ENCODE data around the gene ZNF385B. TPM values are rescaled to one million over a fixed set of nuclear protein-coding genes. Genes with fewer than 3 reads are reported as not detected.

The ZNF385B gene
- total RNA-seq, 1 experiment from 2014 or later: 0.77 TPM

DNA sequence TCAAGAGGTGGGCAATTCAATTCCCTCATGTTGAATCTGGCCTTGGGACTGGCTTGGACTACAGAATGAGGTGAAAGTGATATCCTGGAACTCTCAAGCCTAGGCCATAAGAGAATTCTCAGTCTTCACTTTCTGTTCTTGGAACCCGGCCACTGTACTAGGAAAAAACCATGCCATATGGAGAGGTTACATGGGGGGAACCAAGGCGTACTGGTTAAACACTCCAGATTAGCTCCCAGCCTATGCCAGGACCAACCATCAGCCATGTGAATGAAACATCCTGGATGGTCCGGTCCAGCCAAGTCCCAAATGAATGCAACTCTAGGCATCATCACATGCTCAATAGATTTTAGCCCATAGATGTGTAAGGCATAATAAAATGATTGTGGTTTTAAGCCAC, 56.4 kb downstream of the ZNF385B start:
- BruUV-seq (replicated peaks): no TSS peak
- no peak overlapping the region for H3K27ac Mint-ChIP-seq (ENCODE audit: unreplicated experiment)
- intact Hi-C loops (cut with micrococcal nuclease; ENCODE audit: unreplicated experiment): no loop called here

DNA sequence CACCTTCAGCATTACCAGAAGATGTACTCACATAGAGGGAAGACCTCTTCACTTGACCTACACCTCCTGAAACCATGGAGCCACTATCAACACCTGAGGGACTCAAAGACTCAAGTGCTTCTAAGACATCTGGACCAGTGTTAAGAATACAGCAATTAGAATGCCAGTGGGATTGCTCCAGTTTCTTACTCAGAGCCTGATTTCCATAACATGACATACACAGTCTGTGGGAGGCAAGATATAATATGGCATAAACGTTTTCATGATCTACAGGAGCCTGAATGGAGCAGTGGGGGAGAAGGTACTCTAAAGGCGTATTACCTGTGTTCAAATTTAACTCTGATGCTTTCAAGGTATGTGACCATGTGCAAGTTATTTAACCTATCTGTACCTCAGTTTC, 57.2 kb downstream of the ZNF385B start:
- no TSS peak for BruUV-seq (replicated peaks)

More for the DNA sequence above, 56.4 kb downstream of the ZNF385B start:
- no peak overlapping the region for H3K4me3 ChIP-seq (ENCODE audit: low read depth, low read length)
- H3K4me1 ChIP-seq: no peaks in the 10 kb centered on the region
- no peak for DNase-seq
- no peaks in the 10 kb centered on the region for H3K9me3 Mint-ChIP-seq (ENCODE audit: unreplicated experiment)
- H3K36me3 Mint-ChIP-seq (ENCODE audit: insufficient read depth, unreplicated experiment): no peaks in the 10 kb centered on the region
- POLR2A ChIA-PET: no interaction called here
- CTCF ChIA-PET: no interaction called here
- no peaks in the 10 kb centered on the region for H3K4me1 Mint-ChIP-seq (ENCODE audit: low read depth, unreplicated experiment)
- no peaks in the 10 kb centered on the region for H3K36me3 ChIP-seq (ENCODE audit: control insufficient read depth, insufficient read depth, low read length)
- no peak overlapping the region for H3K4me3 Mint-ChIP-seq (ENCODE audit: unreplicated experiment)
- H3K9me3 ChIP-seq: no peaks in the 10 kb centered on the region
- peaks cover 7% of the 10 kb centered on the region for H3K27me3 Mint-ChIP-seq (ENCODE audit: insufficient read depth, unreplicated experiment)
- no peaks in the 10 kb centered on the region for H3K27me3 ChIP-seq (replicated peaks; ENCODE audit: control insufficient read depth, insufficient read depth, low read length)
- TF ChIP-seq, protein P1, sequence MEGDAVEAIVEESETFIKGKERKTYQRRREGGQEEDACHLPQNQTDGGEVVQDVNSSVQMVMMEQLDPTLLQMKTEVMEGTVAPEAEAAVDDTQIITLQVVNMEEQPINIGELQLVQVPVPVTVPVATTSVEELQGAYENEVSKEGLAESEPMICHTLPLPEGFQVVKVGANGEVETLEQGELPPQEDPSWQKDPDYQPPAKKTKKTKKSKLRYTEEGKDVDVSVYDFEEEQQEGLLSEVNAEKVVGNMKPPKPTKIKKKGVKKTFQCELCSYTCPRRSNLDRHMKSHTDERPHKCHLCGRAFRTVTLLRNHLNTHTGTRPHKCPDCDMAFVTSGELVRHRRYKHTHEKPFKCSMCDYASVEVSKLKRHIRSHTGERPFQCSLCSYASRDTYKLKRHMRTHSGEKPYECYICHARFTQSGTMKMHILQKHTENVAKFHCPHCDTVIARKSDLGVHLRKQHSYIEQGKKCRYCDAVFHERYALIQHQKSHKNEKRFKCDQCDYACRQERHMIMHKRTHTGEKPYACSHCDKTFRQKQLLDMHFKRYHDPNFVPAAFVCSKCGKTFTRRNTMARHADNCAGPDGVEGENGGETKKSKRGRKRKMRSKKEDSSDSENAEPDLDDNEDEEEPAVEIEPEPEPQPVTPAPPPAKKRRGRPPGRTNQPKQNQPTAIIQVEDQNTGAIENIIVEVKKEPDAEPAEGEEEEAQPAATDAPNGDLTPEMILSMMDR (IDR thresholded peaks at IDR 0.05; ENCODE audit: insufficient read depth in 1 of 2, low read depth in 1 of 2, low read length in 1 of 2, severe bottlenecking in 1 of 2, unreplicated experiment in 1 of 2): no peak

GRCh38 chr2:179802051-179802882, 59.1 kb downstream of the ZNF385B start:
- no peaks in the 10 kb centered on the region for H3K36me3 Mint-ChIP-seq (ENCODE audit: insufficient read depth, unreplicated experiment)
- no peaks in the 10 kb centered on the region for H3K27me3 ChIP-seq (replicated peaks; ENCODE audit: control insufficient read depth, insufficient read depth, low read length)
- no peaks in the 10 kb centered on the region for H3K36me3 ChIP-seq (ENCODE audit: control insufficient read depth, insufficient read depth, low read length)
- BruUV-seq (replicated peaks): no TSS peak
- POLR2A ChIA-PET: no interaction called here
- no peak for DNase-seq
- no peaks in the 10 kb centered on the region for H3K4me1 Mint-ChIP-seq (ENCODE audit: low read depth, unreplicated experiment)
- no peaks in the 10 kb centered on the region for H3K4me1 ChIP-seq
- intact Hi-C loops (cut with micrococcal nuclease; ENCODE audit: unreplicated experiment): no loop called here
- no peak overlapping the region for H3K27ac Mint-ChIP-seq (ENCODE audit: unreplicated experiment)
- TF ChIP-seq, protein P1 (IDR thresholded peaks at IDR 0.05; ENCODE audit: insufficient read depth in 1 of 2, low read depth in 1 of 2, low read length in 1 of 2, severe bottlenecking in 1 of 2, unreplicated experiment in 1 of 2): no peak
- no peak overlapping the region for H3K4me3 Mint-ChIP-seq (ENCODE audit: unreplicated experiment)
- no peaks in the 10 kb centered on the region for H3K9me3 Mint-ChIP-seq (ENCODE audit: unreplicated experiment)
- no peaks in the 10 kb centered on the region for H3K9me3 ChIP-seq
- peaks cover 10% of the 10 kb centered on the region for H3K27me3 Mint-ChIP-seq (ENCODE audit: insufficient read depth, unreplicated experiment)
- no peak overlapping the region for H3K4me3 ChIP-seq (ENCODE audit: low read depth, low read length)
- CTCF ChIA-PET: no interaction called here

More for the DNA sequence above, 57.2 kb downstream of the ZNF385B start:
- no peak overlapping the region for H3K4me3 ChIP-seq (ENCODE audit: low read depth, low read length)
- Mint-ChIP-seq H3K4me1 (ENCODE audit: low read depth, unreplicated experiment) (no peaks in the 10 kb centered on the region), H3K36me3 (ENCODE audit: insufficient read depth, unreplicated experiment) (no peaks in the 10 kb centered on the region), H3K27ac (ENCODE audit: unreplicated experiment) (no peak overlapping the region), H3K9me3 (ENCODE audit: unreplicated experiment) (no peaks in the 10 kb centered on the region), H3K4me3 (ENCODE audit: unreplicated experiment) (no peak overlapping the region), H3K27me3 (ENCODE audit: insufficient read depth, unreplicated experiment) (peaks cover 7% of the 10 kb centered on the region)
- ChIA-PET CTCF (no interaction called here), POLR2A (no interaction called here)
- DNase-seq: no peak
- no peaks in the 10 kb centered on the region for H3K4me1 ChIP-seq
- TF ChIP-seq, protein P1 (IDR thresholded peaks at IDR 0.05; ENCODE audit: insufficient read depth in 1 of 2, low read depth in 1 of 2, low read length in 1 of 2, severe bottlenecking in 1 of 2, unreplicated experiment in 1 of 2): no peak
- no peaks in the 10 kb centered on the region for H3K27me3 ChIP-seq (replicated peaks; ENCODE audit: control insufficient read depth, insufficient read depth, low read length)
- intact Hi-C loops (cut with micrococcal nuclease; ENCODE audit: unreplicated experiment): no loop called here
- H3K9me3 ChIP-seq: no peaks in the 10 kb centered on the region
- H3K36me3 ChIP-seq (ENCODE audit: control insufficient read depth, insufficient read depth, low read length): no peaks in the 10 kb centered on the region

Data from Caco-2 (cell line).